HTR-8/SVneo (cell line): ENCODE data around the gene MACROD1.

Experiments used
- DNase-seq: peaks from one replicate; pipeline ENCODE4 v3.0.0; 2011; ENCODE audit warnings: low spot score, mixed read lengths; ENCODE audit not compliant: insufficient read length
- FAIRE-seq: peaks from 2 replicates; lab custom pipeline; 2011; peaks lifted over from hg19 to GRCh38; lab: Jason Lieb, UNC

MACROD1 gene

DNA sequence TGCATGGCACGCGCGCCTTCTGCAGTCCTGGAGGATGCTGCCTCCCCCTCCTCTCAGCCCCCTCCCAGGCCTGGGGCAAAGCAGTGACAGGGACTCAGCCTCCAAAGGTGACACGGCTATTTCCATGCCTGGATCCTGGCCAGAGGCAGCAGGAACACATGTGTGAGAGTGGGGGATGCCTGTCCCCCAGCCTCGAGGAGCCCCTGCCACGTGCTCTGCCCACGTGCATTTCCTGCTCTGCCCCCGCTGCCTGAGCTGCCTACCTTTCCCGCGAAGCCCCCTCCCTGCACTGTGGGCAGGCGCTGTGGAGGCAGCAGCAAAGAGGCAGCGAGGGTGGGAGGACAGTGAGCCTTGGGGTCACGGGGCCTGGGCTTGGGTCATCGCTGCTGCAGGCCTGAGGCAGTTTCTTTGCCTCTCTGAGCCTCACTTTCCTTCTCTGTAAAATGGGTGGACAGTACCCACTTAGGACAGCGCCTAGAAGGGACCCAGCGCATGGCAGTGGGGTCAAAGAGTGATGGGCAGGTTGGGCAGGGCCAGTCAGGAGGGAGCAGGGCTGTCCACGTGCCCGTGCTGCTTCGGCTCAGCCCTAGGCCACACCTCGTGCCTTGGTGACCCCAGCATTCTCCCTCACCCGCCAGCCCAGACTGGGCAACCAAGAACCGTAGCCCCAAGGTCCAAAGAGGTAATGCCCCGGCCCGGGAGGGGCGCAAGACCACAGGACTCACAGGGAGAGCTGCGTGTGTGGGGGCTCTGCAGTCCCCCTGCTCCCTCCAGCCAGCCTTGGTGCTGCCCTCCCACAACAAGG, 81.6 kb downstream of the MACROD1 start:
- no peak for FAIRE-seq
- no peak for DNase-seq

DNA sequence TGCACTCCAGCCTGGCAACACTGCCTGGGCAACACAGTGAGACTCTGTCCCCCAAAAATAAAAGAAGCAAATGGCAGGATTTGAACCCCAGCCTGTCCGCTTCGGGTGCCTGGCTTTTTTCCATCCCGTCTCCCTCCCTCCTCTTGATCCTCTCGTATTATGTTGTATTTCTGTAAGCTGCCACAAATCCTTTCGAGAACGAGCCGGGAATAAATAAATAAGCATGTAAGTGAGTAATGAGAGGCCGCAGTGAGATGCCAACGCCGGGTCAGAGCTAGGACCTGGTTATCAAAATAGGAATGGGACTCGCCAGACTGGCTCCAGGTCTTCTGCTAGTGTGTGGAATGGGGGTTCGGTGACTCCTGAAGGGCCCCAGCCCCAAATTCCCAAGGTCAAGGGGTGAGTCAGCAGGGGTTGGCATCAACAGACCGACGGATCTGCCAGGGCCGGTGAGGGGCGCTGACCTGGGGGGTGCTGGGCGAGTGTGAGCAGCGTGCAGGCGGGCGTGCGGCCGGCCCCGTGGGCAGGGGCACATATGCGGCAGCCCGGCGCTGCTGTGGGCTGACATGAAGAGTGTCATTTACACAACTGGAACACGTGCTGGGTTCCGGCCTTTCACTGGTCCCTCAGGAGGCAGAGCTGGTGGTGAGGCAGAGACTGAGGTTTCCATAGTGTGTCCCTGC, 82.4 kb downstream of the MACROD1 start:
- no peak for FAIRE-seq
- DNase-seq: no peak

DNA sequence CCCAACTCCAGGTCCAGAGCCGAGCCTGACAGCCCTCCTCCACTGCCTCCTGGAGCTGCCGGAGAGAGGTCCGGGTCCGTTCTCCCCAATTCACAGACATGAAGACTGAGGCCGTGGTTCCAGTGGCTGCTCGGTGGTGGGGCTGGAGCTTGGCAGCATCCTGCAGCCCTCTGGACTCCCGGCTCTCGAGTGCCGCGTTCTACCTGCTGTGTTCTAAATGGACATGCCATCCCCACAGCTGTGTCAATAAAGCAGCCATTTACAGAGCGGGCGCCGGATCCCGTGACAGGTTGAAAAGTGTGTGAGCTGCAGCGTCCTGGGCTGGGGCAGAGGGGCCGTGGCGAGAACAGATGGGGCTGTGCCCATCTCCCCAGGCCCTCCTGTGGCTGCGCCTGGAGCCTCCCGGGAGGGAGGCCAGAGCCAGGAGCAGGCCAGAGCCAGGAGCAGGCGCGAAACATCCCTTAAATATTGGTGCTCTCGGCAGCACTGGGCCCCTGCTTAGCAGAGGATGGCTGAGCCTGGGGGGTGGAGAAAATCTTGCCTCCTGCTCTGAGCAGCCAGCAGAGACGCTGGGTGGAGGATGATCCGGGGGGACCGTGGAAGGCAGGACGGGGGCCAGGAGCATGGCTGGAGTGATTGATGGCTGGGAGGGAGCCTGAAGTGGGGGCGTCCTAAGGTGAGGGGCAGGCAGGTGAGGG, 84.0 kb downstream of the MACROD1 start:
- no peak for DNase-seq
- no peak for FAIRE-seq

DNA sequence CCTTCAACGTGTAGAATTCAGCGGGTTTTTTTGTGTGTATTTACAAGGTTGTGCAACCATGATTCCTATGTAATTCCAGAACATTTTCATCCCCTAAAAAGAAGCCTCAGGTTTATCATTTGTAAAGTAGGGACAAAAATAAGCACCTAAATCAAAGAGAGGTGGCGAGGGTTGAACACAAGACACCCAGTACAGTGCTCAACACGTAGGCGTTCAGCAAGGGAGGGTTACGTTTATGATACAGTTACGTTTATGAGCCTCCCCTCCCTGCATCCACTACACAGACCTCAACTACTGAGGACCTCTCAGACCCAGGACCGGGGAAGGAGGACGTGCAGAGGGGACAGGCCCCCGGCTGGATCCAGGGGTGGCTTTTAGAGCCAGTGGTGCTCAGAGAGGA, 85.5 kb downstream of the MACROD1 start:
- FAIRE-seq (no peak), DNase-seq (no peak)

DNA sequence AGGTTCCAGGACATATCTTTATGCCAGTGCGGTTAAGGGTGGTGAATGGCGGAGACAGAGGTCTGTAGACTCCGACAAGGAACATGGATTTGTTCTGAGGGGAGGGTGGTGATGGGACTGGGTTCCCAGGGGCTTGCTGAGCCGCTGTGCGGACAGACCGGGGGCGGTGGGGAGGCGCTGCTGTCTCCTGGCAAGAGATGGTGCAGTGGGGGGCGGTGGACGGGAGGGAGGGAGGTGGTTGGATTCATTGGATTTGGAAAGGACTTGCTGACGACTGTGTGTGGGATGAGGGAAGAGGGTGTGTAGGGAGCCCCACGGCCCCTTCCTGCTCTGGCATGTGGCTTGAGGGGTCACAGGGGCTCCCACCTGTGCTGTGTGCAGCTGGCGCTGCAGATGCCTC, 87.0 kb downstream of the MACROD1 start:
- FAIRE-seq (no peak), DNase-seq (no peak)

DNA sequence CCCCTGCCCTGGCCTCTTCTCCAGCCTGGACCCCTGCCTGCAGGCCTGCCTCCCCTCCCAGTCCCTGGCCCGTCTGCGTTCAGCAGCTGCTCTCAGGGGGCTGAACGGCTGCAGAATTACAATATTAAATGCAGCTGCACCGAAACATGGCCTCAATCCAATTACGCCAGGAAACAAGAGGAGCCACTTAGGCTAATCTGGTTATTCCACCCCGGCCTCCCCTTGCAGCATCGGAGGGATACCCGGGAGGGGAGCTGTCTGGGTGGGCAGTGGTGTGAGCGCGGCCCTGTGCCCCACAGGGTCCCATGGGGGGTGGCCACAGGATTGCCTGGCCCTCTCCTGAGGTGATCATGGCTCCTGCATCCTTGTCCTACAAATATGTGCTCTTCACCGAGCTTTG, 87.6 kb downstream of the MACROD1 start:
- DNase-seq (no peak), FAIRE-seq (no peak)

DNA sequence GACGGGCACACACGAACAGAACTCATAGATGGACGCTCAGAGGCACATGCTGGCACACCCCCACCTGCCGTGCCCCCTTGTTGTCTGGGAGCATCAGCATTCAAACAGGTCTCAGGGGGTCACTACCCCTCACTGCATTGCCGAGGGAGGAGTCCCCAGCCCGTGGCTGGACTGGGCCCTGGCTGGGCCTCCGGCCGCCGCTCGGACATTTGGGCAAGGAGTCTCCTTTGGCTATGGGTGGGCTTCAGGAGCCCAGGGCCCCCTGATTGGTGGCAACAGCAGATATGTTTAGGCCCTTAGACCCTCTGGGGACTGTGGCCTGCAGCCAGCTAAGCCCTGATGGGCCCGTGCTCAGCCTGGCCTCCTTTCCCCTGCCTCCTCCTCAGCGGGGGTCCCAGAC, 88.3 kb downstream of the MACROD1 start:
- no peak for DNase-seq
- FAIRE-seq: no peak

DNA sequence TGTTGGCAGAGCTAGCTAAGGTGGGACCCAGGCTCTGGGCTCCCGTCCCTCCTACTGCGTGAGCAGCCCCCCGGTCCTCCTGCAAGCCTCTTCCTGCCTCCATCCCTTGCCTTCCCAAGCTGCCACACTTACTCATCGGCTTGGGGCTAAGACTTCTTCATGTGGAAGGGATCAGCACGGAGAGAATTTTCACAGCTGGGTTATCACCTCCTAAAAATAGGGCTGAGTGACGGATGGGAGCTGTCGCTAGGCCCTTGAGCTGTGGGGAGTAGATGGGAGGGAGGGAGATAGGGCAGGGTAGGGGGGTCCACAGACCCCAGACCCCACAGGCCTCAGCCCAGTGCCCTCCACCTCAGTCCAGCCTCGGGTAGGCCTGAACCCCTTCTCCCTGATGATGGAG, 89.2 kb downstream of the MACROD1 start:
- DNase-seq (no peak), FAIRE-seq (no peak)

DNA sequence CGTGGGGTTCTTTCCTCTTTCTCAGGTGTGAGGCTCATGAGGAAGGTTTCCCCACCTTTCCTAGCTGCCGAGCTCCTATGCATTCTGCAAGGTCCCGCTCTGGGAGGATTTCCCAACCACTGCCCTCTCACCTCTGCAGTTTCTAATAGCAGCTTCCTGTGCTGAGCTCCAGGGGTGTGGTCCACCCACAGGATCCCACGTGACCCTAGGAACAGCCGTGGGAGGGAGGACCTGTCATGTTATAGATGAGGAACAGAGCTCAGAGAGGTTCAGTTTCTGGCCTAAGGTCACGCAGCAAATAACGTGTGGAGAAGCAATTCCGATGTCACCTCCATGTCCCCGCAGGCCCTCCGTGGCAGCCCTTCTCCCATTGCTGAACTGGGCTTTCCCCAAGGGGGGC, 91.7 kb downstream of the MACROD1 start:
- FAIRE-seq (no peak), DNase-seq (no peak)

DNA sequence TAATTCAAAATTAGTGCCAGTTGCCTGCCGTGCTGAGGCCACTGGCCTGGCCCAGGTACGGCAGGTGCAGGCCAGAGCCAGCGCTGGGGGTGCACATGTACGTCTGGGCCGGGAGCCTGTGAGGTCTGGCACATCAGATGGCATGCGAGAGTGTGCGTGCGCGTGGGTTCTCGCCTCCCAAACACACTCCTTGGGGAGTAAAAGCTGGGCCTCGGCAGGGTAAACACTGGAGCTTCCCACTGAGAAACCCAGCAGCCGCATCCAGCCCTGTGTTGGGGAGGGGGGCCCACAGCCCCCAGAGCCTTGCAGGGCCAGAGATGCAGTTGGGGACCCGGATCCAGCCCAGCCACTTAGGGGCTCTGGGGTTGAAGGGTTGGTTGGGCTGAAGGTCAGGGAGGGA, 92.4 kb downstream of the MACROD1 start:
- DNase-seq (no peak), FAIRE-seq (no peak)

DNA sequence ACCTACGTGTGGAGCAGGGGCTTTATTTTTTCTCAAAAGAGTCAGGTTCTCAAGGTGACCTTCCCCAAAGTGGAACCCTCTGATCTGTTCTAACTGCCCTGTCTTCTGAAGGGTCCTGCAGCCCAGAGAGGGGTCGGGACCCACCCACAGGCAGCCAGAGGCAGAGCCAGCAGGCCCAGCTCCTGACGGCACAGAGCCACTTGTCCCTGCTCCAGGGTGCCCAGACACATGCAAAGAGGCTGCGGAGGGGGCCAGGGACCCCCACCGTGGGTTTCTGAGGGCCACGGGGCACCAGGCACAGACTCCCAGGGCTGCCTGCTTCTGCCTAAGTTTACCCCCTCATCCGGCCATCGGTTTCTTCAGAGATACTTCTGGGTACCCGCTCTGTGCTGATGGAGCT, 93.0 kb downstream of the MACROD1 start:
- DNase-seq (no peak), FAIRE-seq (no peak)

DNA sequence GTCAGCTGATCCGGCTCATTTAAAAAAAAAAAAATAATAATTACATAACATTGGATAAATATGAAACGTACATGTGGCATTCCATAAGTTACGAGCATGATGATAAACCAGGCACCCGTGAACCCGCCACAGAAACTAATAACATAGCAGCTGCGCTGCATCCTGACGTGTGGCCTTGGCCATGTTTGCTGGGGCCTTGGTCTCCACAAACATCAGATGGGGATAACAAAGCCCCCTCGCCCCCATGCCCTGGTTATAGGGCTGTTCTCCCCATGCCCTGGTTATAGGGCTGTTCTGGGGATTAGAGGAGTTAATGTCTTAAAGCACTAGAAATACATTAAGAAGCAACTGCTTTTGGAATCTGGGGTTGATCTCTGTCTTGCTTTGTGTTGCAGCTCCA, 93.5 kb downstream of the MACROD1 start:
- no peak for FAIRE-seq

DNA sequence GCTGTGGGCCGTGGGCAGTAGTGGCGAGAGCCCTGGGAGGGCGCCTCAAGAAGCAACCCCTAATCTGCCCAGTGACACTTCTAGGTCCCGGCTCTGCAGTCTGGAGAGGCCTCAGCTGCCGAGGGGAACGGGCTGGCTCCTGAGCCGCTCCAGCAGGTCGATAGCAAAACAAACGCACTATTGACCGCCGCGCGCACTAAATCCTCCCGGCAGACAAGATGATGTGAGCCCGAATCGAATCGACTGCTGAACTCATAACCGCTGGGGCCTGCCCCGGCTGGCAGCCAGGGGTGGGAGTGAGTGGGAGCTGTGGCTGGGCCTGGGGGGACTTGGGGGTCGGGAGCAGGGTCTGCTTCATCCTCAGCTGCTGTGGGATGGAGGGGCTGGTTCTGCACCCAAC, 94.1 kb downstream of the MACROD1 start:
- DNase-seq (no peak), FAIRE-seq (no peak)

More for the DNA sequence above, 93.5 kb downstream of the MACROD1 start:
- DNase-seq: no peak

DNA sequence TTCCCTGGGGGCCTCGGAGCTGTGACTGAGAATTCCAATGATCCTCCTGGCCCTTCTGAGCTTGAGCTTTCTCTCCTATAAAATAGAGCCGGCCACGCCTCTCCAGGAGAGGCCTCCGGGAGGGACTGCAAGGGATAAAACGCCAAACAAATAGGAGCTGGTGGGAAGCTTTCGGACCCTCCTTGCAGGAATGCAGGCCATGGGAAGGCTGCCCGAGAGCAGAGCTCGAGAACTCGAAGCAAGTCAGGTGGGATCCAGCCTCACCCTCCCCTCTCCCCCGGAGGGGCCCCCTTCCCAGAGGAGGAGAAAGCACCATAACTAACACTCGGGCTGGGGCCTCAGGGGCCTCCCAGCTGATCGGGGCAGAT, 95.6 kb downstream of the MACROD1 start:
- no peak for FAIRE-seq

DNA sequence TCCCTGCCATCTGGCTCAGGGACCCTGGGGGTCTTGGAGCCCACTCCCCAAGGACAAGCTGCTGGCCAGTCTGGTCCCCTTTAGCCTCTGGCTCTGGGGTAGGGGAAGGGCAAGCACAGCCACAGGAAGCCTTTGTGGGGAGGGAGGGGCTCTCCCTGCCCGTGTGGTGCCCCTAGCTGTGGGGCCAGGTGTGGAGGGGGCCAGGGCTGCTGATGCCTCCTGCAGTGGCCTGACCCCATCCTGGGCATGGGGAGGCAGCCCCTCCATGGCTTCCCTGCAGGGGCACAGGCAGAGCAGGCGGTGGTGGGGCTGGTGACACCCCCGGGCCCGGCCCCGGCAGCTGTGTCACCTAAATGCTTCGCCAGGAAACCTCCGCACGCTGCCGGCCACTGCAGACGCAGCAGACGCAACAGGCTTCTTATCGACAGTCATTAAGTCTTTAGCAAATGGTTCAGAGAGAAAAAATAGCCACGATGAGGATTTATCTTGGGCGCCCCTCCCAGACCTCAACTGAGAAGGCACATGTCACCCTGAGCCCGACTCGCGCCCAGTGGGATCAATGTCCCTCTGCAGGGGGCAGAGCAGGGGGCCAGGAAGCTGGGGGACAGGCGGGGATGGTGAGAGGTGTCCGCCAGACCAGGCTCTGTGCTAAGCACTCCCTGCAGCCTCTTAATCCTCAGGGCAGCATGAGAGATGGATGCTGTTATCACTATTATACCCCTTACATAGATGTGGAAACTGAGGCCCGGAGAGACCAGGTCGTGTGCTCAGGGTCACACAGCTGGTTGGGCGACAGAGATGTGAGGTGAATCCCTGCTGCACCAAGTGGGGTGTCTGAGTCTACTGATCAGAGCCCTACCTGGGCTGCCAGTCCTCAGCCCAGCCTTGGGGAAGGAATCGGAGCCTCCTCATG, 96.3 kb downstream of the MACROD1 start:
- DNase-seq: no peak
- FAIRE-seq: no peak

More for the DNA sequence above, 95.6 kb downstream of the MACROD1 start:
- no peak for DNase-seq

DNA sequence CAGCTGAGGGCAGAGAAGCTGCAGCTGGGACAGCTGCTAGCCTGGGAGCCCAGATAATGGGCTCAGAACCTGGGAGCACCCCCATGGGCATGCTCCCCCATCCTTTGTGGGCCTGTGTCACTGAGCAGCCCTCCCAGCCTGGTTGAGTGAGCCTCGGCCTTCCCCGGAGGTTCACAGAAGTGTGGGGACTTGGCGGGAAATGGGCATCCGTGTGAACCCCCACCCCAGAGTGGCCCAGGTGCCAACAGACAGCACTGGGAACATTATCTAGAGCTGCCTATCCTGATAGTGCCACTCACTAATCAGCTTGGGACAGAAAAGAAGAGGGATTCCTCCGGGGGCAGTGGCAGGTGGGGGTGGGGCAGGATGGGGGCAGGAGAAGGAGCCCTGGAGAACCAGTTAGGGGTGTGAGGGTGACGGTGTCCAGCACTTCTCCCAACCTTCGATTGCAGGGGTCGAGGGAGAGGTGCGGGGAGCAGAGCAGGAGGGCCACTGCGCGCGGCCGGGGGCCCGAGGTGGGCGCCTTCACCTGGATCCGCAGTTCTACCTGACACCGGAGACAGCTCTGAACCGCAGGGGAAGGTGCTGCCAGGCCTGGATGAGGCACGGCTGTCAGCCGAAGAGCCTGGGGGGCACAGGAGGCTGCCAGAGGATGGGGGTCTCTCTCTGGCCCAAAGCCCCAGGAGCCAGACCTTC, 97.1 kb downstream of the MACROD1 start:
- FAIRE-seq (no peak), DNase-seq (no peak)

DNA sequence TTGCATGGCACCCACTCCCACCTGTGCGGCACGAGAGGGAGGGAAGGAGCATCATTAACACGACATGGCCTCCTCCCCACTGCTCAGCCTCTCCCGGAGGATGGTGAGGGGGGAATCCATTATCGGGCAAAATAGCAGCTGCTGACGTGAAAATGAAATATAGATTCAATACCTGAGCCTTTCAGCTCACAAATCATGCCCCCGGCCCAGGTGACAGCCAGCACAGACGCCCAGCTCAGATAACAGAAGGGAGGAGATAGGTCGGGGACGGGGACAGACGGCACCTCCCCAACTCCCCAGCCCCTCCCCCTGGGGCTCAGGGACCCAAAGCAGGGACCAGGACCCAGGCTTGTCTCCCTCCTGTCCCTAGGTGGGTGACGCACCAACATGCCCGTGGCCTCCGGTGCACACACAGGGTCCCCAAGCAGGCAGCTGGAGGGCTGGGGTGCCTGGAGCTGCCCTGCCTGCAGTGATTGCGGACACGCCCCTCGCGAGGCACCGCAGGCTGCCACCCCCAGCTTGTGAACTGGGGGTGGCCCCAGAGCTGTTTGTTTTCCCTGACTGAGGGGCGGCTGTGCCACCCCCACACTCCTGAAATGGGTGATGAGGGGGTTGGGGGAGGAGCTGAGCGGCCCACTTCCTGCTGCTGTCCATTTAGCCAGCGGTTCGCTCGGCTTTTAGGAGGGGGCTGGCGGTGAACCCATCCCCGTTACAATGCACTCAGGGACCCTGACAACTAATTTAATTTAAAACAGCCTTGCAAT, 98.5 kb downstream of the MACROD1 start:
- DNase-seq: no peak

DNA sequence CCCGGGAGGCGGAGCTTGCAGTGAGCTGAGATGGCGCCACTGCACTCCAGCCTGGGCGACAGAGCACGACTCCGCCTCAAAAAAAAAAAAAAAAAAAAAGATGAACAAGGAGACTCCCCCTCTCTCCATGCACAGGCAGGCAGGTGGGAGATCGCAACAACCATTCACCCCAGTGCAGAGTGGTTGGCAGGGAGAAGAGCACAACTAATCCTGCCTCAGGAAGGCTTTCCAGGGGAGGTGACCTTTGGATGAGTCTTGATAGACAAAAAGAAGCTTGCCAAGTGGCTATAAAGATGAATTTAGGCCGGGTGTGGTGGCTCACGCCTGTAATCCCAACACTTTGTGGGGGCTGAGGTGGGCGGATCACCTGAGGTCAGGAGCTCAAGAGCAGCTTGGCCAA, 100.2 kb downstream of the MACROD1 start:
- DNase-seq: no peak
- FAIRE-seq: no peak

More for the DNA sequence above, 98.5 kb downstream of the MACROD1 start:
- no peak for FAIRE-seq

DNA sequence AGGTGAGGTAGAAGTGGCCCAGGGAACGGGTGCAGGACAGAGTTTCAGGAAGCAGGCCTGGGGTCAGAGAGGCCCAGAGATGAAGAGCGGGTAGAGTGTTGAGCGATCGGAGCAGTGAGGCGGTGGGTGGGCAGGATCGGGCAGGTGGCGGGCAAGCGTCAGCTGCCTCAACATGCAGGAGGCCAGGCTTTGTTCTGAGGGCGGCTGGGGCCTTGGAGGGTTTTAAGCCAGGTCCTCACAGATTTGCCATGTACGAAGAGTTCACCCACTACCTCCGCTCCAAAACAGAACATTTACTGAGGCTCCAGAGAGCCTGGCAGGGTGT, 100.8 kb downstream of the MACROD1 start:
- DNase-seq (no peak), FAIRE-seq (no peak)
